ENCODE measurements around the gene TBC1D14.
"Not testable (repeated sequence)": the region's sequence is repeated elsewhere in the genome, so short reads cannot be mapped to it uniquely, and the experiment has no call there.

The TBC1D14 gene

GRCh38 chr4:6977846-6978245, 68.2 kb downstream of the TBC1D14 start:
- H3K4me3 ChIP-seq (ENCODE audit: control insufficient read depth in 1 of 7, extremely low read depth in 1 of 7, insufficient read depth in 4 of 7, low read depth in 2 of 7, low read length in 6 of 7); H3K4me1 ChIP-seq (ENCODE audit: control extremely low read depth in 1 of 4, control insufficient read depth in 4 of 4, insufficient read depth in 4 of 4, low read length in 3 of 4); H3K9me3 ChIP-seq (ENCODE audit: control extremely low read depth in 1 of 5, control insufficient read depth in 4 of 5, insufficient read depth in 2 of 5, low read depth in 1 of 5, low read length in 4 of 5); H3K27me3 ChIP-seq (replicated peaks in 2 of 5; ENCODE audit: control insufficient read depth in 4 of 5, insufficient read depth in 5 of 5, low read length in 4 of 5); H3K27ac ChIP-seq (ENCODE audit: insufficient read depth in 1 of 2, low read depth in 1 of 2, low read length in 2 of 2, poor library complexity in 1 of 2, severe bottlenecking in 2 of 2); POLR2A ChIA-PET; CTCF ChIA-PET; DNase-seq: not testable (repeated sequence)
- H3K36me3 ChIP-seq (ENCODE audit: control insufficient read depth in 4 of 4, insufficient read depth in 4 of 4, low read length in 3 of 4), result peaks cover 0 to 10% (median 0%) of the 10 kb centered on the region in 4 experiments
- no CpG with 5 or more reads among the region's 33 CpGs for WGBS (ENCODE audit: insufficient coverage)

GRCh38 chr4:6983544-6984142, 74.0 kb downstream of the TBC1D14 start:
- 57% methylated on average over 2 of the region's 4 CpGs for WGBS (ENCODE audit: insufficient coverage)
- CTCF ChIA-PET, result interaction anchor here (2.1 kb wide), 1 partner anchor 10 kb away, joined by 11 read pairs; no protein-coding TSS in a partner anchor
- H3K27me3 ChIP-seq (replicated peaks in 2 of 5; ENCODE audit: control insufficient read depth in 4 of 5, insufficient read depth in 5 of 5, low read length in 4 of 5), result no peaks in the 10 kb centered on the region
- H3K4me3 ChIP-seq (ENCODE audit: control insufficient read depth in 1 of 7, extremely low read depth in 1 of 7, insufficient read depth in 4 of 7, low read depth in 2 of 7, low read length in 6 of 7), result no peak overlapping the region
- peaks cover 14 to 49% (median 27%) of the 10 kb centered on the region in 4 experiments for H3K4me1 ChIP-seq (ENCODE audit: control extremely low read depth in 1 of 4, control insufficient read depth in 4 of 4, insufficient read depth in 4 of 4, low read length in 3 of 4)
- POLR2A ChIA-PET, result no interaction called here
- DNase-seq, result peak in 2 of 3 donors; percentile 27 to 33
- H3K36me3 ChIP-seq (ENCODE audit: control insufficient read depth in 4 of 4, insufficient read depth in 4 of 4, low read length in 3 of 4), result peaks cover 0 to 9% (median 0%) of the 10 kb centered on the region in 4 experiments
- H3K9me3 ChIP-seq (ENCODE audit: control extremely low read depth in 1 of 5, control insufficient read depth in 4 of 5, insufficient read depth in 2 of 5, low read depth in 1 of 5, low read length in 4 of 5), result no peaks in the 10 kb centered on the region
- H3K27ac ChIP-seq (ENCODE audit: insufficient read depth in 1 of 2, low read depth in 1 of 2, low read length in 2 of 2, poor library complexity in 1 of 2, severe bottlenecking in 2 of 2), result no peak overlapping the region

- Histone ChIP-seq H3K27me3 (replicated peaks in 2 of 5; ENCODE audit: control insufficient read depth in 4 of 5, insufficient read depth in 5 of 5, low read length in 4 of 5) (no peaks in the 10 kb centered on the region), H3K36me3 (ENCODE audit: control insufficient read depth in 4 of 4, insufficient read depth in 4 of 4, low read length in 3 of 4) (peaks cover 0 to 9% (median 0%) of the 10 kb centered on the region in 4 experiments), H3K27ac (ENCODE audit: insufficient read depth in 1 of 2, low read depth in 1 of 2, low read length in 2 of 2, poor library complexity in 1 of 2, severe bottlenecking in 2 of 2) (no peak overlapping the region), H3K9me3 (ENCODE audit: control extremely low read depth in 1 of 5, control insufficient read depth in 4 of 5, insufficient read depth in 2 of 5, low read depth in 1 of 5, low read length in 4 of 5) (no peaks in the 10 kb centered on the region), H3K4me1 (ENCODE audit: control extremely low read depth in 1 of 4, control insufficient read depth in 4 of 4, insufficient read depth in 4 of 4, low read length in 3 of 4) (peaks cover 14 to 59% (median 27%) of the 10 kb centered on the region in 4 experiments), H3K4me3 (ENCODE audit: control insufficient read depth in 1 of 7, extremely low read depth in 1 of 7, insufficient read depth in 4 of 7, low read depth in 2 of 7, low read length in 6 of 7) (no peak overlapping the region)
- over 99% methylated on average over 11 of the region's 13 CpGs for WGBS (ENCODE audit: insufficient coverage)
- DNase-seq, result no peak
- CTCF ChIA-PET, result interaction anchor here (1.3 to 1.5 kb wide), 2 partner anchors 11 to 12 kb away, joined by 4 to 6 read pairs; no protein-coding TSS in a partner anchor
- POLR2A ChIA-PET, result no interaction called here
Observed at GRCh38 chr4:6984612-6985425, 75.2 kb downstream of the TBC1D14 start.

GRCh38 chr4:6986072-6986780, 76.6 kb downstream of the TBC1D14 start:
- Histone ChIP-seq H3K27ac (ENCODE audit: insufficient read depth in 1 of 2, low read depth in 1 of 2, low read length in 2 of 2, poor library complexity in 1 of 2, severe bottlenecking in 2 of 2) (peak overlapping the region; percentile 58 to 87), H3K9me3 (ENCODE audit: control extremely low read depth in 1 of 5, control insufficient read depth in 4 of 5, insufficient read depth in 2 of 5, low read depth in 1 of 5, low read length in 4 of 5) (no peaks in the 10 kb centered on the region), H3K27me3 (replicated peaks in 2 of 5; ENCODE audit: control insufficient read depth in 4 of 5, insufficient read depth in 5 of 5, low read length in 4 of 5) (no peaks in the 10 kb centered on the region), H3K4me1 (ENCODE audit: control extremely low read depth in 1 of 4, control insufficient read depth in 4 of 4, insufficient read depth in 4 of 4, low read length in 3 of 4) (peaks cover 14 to 66% (median 31%) of the 10 kb centered on the region in 4 experiments), H3K36me3 (ENCODE audit: control insufficient read depth in 4 of 4, insufficient read depth in 4 of 4, low read length in 3 of 4) (peaks cover 0 to 19% (median 1%) of the 10 kb centered on the region in 4 experiments), H3K4me3 (ENCODE audit: control insufficient read depth in 1 of 7, extremely low read depth in 1 of 7, insufficient read depth in 4 of 7, low read depth in 2 of 7, low read length in 6 of 7) (peak overlapping the region; percentile 55 to 89 (median 82))
- ChIA-PET POLR2A (interaction anchor here (0.6 kb wide), 1 partner anchor 727 kb away, joined by 8 read pairs; no protein-coding TSS in a partner anchor), CTCF (interaction anchor here (1.2 kb wide), 1 partner anchor 45 kb away, joined by 3 read pairs; no protein-coding TSS in a partner anchor)
- WGBS (ENCODE audit: insufficient coverage), result 5% methylated on average over 21 of the region's 28 CpGs
- no peak for DNase-seq

- DNase-seq, result peak; percentile 92 to 96 (median 95)
- POLR2A ChIA-PET, result interaction anchor here (0.6 to 0.9 kb wide), 4 partner anchors 30 to 728 kb away, joined by 3 to 8 read pairs (median 5); partner anchors contain the start of gene TBC1D14
- H3K27me3 ChIP-seq (replicated peaks in 2 of 5; ENCODE audit: control insufficient read depth in 4 of 5, insufficient read depth in 5 of 5, low read length in 4 of 5), result no peaks in the 10 kb centered on the region
- H3K4me1 ChIP-seq (ENCODE audit: control extremely low read depth in 1 of 4, control insufficient read depth in 4 of 4, insufficient read depth in 4 of 4, low read length in 3 of 4), result peaks cover 16 to 74% (median 38%) of the 10 kb centered on the region in 4 experiments
- peaks cover 0 to 15% (median 1%) of the 10 kb centered on the region in 4 experiments for H3K36me3 ChIP-seq (ENCODE audit: control insufficient read depth in 4 of 4, insufficient read depth in 4 of 4, low read length in 3 of 4)
- H3K9me3 ChIP-seq (ENCODE audit: control extremely low read depth in 1 of 5, control insufficient read depth in 4 of 5, insufficient read depth in 2 of 5, low read depth in 1 of 5, low read length in 4 of 5), result no peaks in the 10 kb centered on the region
- CTCF ChIA-PET, result interaction anchor here (1.2 to 1.8 kb wide), 3 partner anchors 45 to 81 kb away, joined by 3 to 4 read pairs (median 3); no protein-coding TSS in a partner anchor
- WGBS (ENCODE audit: insufficient coverage), result 0% methylated on average over 41 of the region's 78 CpGs
- H3K27ac ChIP-seq (ENCODE audit: insufficient read depth in 1 of 2, low read depth in 1 of 2, low read length in 2 of 2, poor library complexity in 1 of 2, severe bottlenecking in 2 of 2), result peak overlapping the region; percentile 58 to 87
- H3K4me3 ChIP-seq (ENCODE audit: control insufficient read depth in 1 of 7, extremely low read depth in 1 of 7, insufficient read depth in 4 of 7, low read depth in 2 of 7, low read length in 6 of 7), result peak overlapping the region; percentile 66 to 89 (median 82)
Observed at GRCh38 chr4:6986781-6987587, 77.4 kb downstream of the TBC1D14 start.

- Histone ChIP-seq H3K4me1 (ENCODE audit: control extremely low read depth in 1 of 4, control insufficient read depth in 4 of 4, insufficient read depth in 4 of 4, low read length in 3 of 4) (peaks cover 16 to 76% (median 42%) of the 10 kb centered on the region in 4 experiments), H3K36me3 (ENCODE audit: control insufficient read depth in 4 of 4, insufficient read depth in 4 of 4, low read length in 3 of 4) (peaks cover 0 to 14% (median 1%) of the 10 kb centered on the region in 4 experiments), H3K27me3 (replicated peaks in 2 of 5; ENCODE audit: control insufficient read depth in 4 of 5, insufficient read depth in 5 of 5, low read length in 4 of 5) (no peaks in the 10 kb centered on the region), H3K4me3 (ENCODE audit: control insufficient read depth in 1 of 7, extremely low read depth in 1 of 7, insufficient read depth in 4 of 7, low read depth in 2 of 7, low read length in 6 of 7) (peak overlapping the region; percentile 66 to 89 (median 82)), H3K27ac (ENCODE audit: insufficient read depth in 1 of 2, low read depth in 1 of 2, low read length in 2 of 2, poor library complexity in 1 of 2, severe bottlenecking in 2 of 2) (peak overlapping the region in 1 of 2 experiments; percentile 62), H3K9me3 (ENCODE audit: control extremely low read depth in 1 of 5, control insufficient read depth in 4 of 5, insufficient read depth in 2 of 5, low read depth in 1 of 5, low read length in 4 of 5) (no peaks in the 10 kb centered on the region)
- POLR2A ChIA-PET, result interaction anchor here (0.6 to 0.9 kb wide), 2 partner anchors 78 to 718 kb away, joined by 3 to 7 read pairs; partner anchors contain the start of gene TBC1D14
- WGBS (ENCODE audit: insufficient coverage), result 13% methylated on average over 14 of the region's 17 CpGs
- CTCF ChIA-PET, result interaction anchor here (1.3 to 1.8 kb wide), 2 partner anchors 54 to 82 kb away, joined by 3 to 4 read pairs; no protein-coding TSS in a partner anchor
- DNase-seq, result no peak
Observed at GRCh38 chr4:6987588-6987961, 77.9 kb downstream of the TBC1D14 start.

All from common myeloid progenitor, CD34-positive (primary cell).